Breast epithelium (tissue), 4 donors: ENCODE measurements around the gene LRRFIP1. TPM values are rescaled to one million over a fixed set of nuclear protein-coding genes. Genes with fewer than 3 reads are reported as not detected.

Experiments used
- DNase-seq, 2 donors: peaks; one replicate each; pipeline ENCODE4 v3.0.0-alpha.2; 2019; ENCODE audit warnings: low spot score in 2 of 2
- H3K27ac ChIP-seq, 2 donors: fragments of 200-600 bp; sonication (generic) in 1 of 2; one replicate each; pipeline ENCODE4 v1.5.1; 2016 to 2019; ENCODE audit warnings: mild to moderate bottlenecking in 1 of 2
- H3K27me3 ChIP-seq, 2 donors: fragments of 200-600 bp; sonication (generic) in 1 of 2; one replicate each; pipeline versions ENCODE4 v1.5.1 to v1.6.0; 2017 to 2019; ENCODE audit warnings: control low read depth in 1 of 2, mild to moderate bottlenecking in 1 of 2
- H3K36me3 ChIP-seq: fragments of 200-600 bp; one replicate; pipeline ENCODE4 v1.5.1; 2019
- H3K4me1 ChIP-seq, 2 donors: fragments of 200-600 bp; sonication (generic); one replicate each; pipeline ENCODE4 v1.5.1; 2016 to 2019; ENCODE audit warnings: control low read depth in 1 of 2
- H3K4me3 ChIP-seq, 3 donors: fragments of 200-600 bp; sonication (generic); 1 replicate in 2 of 3; 2 replicates in 1 of 3; pipeline ENCODE4 v1.5.1; 2016 to 2019; ENCODE audit warnings: mild to moderate bottlenecking in 3 of 3, moderate library complexity in 2 of 3
- H3K9me3 ChIP-seq, 2 donors: fragments of 200-600 bp; sonication (generic) in 1 of 2; one replicate each; pipeline ENCODE4 v1.5.1; 2016 to 2019; ENCODE audit warnings: control low read depth in 1 of 2
- POLR2A ChIP-seq: fragments of 450-650 bp; IDR thresholded peaks from one replicate; pipeline ENCODE4 v1.6.1; 2016; ENCODE audit warnings: antibody characterized with exemption, mild to moderate bottlenecking, moderate library complexity
- POLR2AphosphoS5 ChIP-seq, 3 donors: sonication (generic); formaldehyde crosslinking; IDR thresholded peaks; one replicate each; pipeline ENCODE4 v1.6.1; 2017; ENCODE audit warnings: antibody characterized with exemption in 3 of 3
- intact Hi-C: fragments of 100-400 bp; cut with DNase I; formaldehyde crosslinking; loops from one replicate; pipeline ENCODE4 v1.15.1; 2023; ENCODE audit warnings: low total_unique reads
- total RNA-seq, 3 donors: library from RNA; depleted of rRNA; stranded (reverse); fragments of >200 nt; gene quantifications; one replicate each; pipeline ENCODE4 v1.1.0, GENCODE V29; 2016
- TF ChIP-seq, protein P1 (sequence below), 3 donors: fragments of 450-650 bp; IDR thresholded peaks; one replicate each; pipeline ENCODE4 v1.5.1; 2016 to 2017; ENCODE audit warnings: antibody characterized with exemption in 3 of 3, mild to moderate bottlenecking in 3 of 3, moderate library complexity in 3 of 3

The LRRFIP1 gene
- total RNA-seq, 3 donors from 2014 or later = 82.6 to 136 (median 130) TPM

DNA sequence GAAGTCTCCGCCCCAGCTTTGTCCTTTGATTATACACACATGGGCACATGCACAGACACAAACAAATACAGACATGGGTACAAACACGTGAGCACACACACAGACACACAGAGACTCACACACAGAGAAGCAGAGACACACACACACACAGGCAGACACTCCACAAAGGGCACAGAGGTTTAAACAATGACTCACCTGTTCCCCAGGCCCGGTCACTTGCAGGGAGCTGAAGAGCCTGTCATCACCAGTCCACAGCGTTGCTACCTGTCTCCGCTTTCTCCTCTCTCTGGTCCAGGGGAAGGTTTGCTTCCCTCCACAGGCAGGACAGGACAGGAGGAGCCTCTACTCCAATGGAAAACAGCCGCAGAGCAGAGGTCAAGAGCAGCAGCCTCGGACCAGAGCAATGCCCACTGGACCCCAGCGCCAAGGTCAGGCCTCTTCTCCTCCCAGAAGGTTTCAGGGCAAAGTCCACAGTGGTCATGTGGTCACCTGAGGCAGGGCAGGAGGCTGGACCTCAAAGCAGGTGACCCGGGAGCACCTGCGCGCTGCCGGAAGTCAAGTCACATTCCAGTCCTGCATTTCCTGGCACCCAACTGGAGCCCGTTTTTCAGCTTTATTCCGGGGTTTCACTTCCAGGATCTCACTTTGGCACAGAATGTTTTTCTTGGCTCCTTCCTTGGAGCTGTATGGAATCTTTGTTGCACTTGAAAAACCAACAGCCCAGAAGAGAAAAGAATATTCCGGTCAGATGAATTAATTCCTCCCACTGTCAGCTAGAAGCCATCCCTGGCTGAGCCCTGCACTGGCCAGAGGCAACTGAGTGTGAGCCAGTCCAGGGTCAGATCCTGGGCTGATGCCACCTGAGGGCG, 36.9 kb upstream of the LRRFIP1 start, which contains the start of gene RAB17:
TSS of gene RAB17 (minus strand) at position 463 of the 869 bp plus-strand sequence. CDS start 4,580 bp downstream, outside the sequence.
- Histone ChIP-seq H3K9me3 (no peaks in the 10 kb centered on the region), H3K4me3 (peak within 1 kb of the TSS; percentile 7 to 61 (median 43)), H3K27ac (peak within 1 kb of the TSS; percentile 90 to 92), H3K4me1 (peaks cover 0 to 17% of the 10 kb centered on the region in 2 donors), H3K36me3 (no peaks in the 10 kb centered on the region), H3K27me3 (no peaks in the 10 kb centered on the region)
- DNase-seq = peak; percentile 76 to 81
- intact Hi-C loops = loop anchor here (2.0 kb wide), 1 partner anchor 62 kb away; no protein-coding TSS in a partner anchor
- TF ChIP-seq POLR2AphosphoS5 (IDR thresholded peaks at IDR 0.05) = peak in 1 of 3 donors; percentile 4
- TF ChIP-seq, protein P1, sequence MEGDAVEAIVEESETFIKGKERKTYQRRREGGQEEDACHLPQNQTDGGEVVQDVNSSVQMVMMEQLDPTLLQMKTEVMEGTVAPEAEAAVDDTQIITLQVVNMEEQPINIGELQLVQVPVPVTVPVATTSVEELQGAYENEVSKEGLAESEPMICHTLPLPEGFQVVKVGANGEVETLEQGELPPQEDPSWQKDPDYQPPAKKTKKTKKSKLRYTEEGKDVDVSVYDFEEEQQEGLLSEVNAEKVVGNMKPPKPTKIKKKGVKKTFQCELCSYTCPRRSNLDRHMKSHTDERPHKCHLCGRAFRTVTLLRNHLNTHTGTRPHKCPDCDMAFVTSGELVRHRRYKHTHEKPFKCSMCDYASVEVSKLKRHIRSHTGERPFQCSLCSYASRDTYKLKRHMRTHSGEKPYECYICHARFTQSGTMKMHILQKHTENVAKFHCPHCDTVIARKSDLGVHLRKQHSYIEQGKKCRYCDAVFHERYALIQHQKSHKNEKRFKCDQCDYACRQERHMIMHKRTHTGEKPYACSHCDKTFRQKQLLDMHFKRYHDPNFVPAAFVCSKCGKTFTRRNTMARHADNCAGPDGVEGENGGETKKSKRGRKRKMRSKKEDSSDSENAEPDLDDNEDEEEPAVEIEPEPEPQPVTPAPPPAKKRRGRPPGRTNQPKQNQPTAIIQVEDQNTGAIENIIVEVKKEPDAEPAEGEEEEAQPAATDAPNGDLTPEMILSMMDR (IDR thresholded peaks at IDR 0.05) = no peak

DNA sequence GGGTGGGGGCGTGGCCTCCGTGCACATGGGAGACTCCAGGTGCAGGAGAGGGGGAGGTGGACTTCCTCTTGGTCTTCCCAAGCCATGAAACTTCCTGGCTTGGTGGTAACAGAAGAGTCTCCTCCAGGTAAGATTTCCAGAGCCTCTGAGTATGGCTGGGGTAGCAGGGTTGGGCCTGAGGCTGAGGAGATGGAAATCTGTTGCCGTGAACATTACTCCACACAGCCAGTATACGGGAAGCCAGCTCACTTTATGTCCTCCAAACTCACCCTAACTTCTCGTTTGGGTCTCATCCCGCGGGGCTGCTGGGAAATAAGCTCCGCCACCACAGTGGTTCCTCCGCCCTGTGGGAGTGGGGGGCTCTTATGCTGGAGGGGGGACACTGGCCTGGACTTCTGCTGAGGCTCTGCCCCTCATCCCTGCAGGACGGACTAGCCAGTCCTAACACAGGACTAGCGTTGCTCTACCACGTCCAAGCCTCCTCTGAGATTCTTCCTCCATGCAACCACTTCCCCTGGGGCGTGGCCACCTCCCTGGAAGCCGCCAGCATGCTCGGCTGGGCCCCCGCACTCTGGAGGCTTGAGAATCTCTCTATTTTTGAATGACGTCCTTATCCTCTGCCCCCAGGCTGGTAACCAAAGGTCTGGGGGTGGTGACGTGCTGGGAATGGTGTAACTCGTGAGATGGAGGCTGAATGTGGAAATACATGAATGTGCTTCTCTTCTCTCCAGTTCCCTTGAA, 36.1 kb upstream of the LRRFIP1 start:
- Histone ChIP-seq H3K4me1 (peaks cover 0 to 17% of the 10 kb centered on the region in 2 donors), H3K27ac (peak overlapping the region; percentile 90 to 92), H3K4me3 (peak overlapping the region; percentile 7 to 61 (median 43)), H3K27me3 (no peaks in the 10 kb centered on the region), H3K9me3 (no peaks in the 10 kb centered on the region), H3K36me3 (no peaks in the 10 kb centered on the region)
- no peak for DNase-seq
- intact Hi-C loops = loop anchor here (2.0 kb wide), 1 partner anchor 61 kb away; no protein-coding TSS in a partner anchor
- no peak for TF ChIP-seq POLR2AphosphoS5 (IDR thresholded peaks at IDR 0.05)
- no peak for TF ChIP-seq POLR2A
- TF ChIP-seq, protein P1 (IDR thresholded peaks at IDR 0.05) = no peak

DNA sequence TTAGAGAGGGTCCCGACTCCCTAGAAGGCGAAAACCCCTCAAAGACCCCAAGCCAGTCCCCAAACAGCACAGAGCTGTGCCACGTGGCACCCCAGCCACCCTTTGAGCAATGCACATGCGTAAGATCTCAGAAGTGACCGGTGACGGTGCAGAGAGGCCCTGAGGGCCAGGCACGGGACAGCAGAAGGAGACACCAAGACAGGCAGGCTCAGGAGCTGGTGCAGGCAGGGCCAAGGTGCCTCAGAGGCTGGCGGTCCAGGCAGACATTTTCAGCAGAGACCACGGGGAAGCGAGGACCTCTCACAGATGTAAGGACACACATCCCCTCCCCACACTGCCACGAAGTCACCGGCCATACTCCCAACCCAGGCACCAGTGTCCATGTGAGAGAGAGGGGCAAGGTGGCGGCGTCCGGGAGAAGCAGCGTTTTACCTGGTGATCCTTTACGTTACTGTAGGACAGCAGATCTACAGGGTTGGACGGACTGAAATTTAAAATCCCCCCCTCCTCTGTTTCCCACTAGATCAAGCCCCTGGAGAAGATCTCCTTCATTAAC, 34.9 kb upstream of the LRRFIP1 start:
- H3K27ac ChIP-seq = peak overlapping the region in 1 of 2 donors; percentile 39
- H3K4me1 ChIP-seq = peaks cover 0 to 17% of the 10 kb centered on the region in 2 donors
- H3K9me3 ChIP-seq = no peaks in the 10 kb centered on the region
- no peak overlapping the region for H3K4me3 ChIP-seq
- no peak for DNase-seq
- H3K36me3 ChIP-seq = no peaks in the 10 kb centered on the region
- TF ChIP-seq POLR2A = no peak
- TF ChIP-seq, protein P1 (IDR thresholded peaks at IDR 0.05) = no peak
- no peak for TF ChIP-seq POLR2AphosphoS5 (IDR thresholded peaks at IDR 0.05)
- H3K27me3 ChIP-seq = no peaks in the 10 kb centered on the region
- intact Hi-C loops = no loop called here

DNA sequence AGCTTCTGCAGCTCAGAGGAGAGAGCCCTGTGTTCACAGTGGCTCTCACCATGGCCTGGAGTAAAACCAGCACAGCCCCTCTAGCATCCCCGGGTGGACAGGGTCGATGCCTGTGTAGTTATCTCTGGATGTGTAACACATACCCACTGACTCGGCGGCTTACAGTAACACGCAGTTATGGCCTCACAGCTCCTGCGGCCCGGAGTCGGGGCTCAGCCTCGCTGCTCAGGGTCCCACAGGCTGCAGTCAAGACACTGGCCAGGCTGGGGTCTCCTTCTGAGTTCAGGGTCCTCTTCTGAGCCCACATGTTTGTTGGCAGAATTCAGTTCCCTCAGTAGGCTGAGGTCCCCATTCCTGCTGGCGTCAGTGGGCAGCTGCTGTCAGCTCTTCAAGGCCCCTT, 34.4 kb upstream of the LRRFIP1 start:
- TF ChIP-seq POLR2A (no peak), POLR2AphosphoS5 (IDR thresholded peaks at IDR 0.05) (no peak)
- TF ChIP-seq, protein P1 (IDR thresholded peaks at IDR 0.05) = no peak
- intact Hi-C loops = no loop called here
- H3K4me1 ChIP-seq = peaks cover 0 to 17% of the 10 kb centered on the region in 2 donors

More for the DNA sequence above, 34.4 kb upstream of the LRRFIP1 start:
- no peak for DNase-seq
- H3K36me3 ChIP-seq = no peaks in the 10 kb centered on the region
- no peaks in the 10 kb centered on the region for H3K9me3 ChIP-seq
- no peak overlapping the region for H3K4me3 ChIP-seq
- no peak overlapping the region for H3K27ac ChIP-seq
- no peaks in the 10 kb centered on the region for H3K27me3 ChIP-seq
